GM21423 (cell line): ENCODE measurements around the gene PRTN3.
A peak's percentile ranks its signal among the peaks of the same experiment; 100 is the strongest.

ENCODE experiments used
- ATAC-seq: cut with Tn5 transposase; IDR thresholded peaks from one replicate; pipeline ENCODE4 v1.9.1; 2021; ENCODE audit warnings: mild to moderate bottlenecking, moderate library complexity; ENCODE audit not compliant: unreplicated experiment

PRTN3 gene

GRCh38 chr19:840519-841206 lies at the start of gene PRTN3:
Gene PRTN3, plus strand, starts transcription at chr19:840999. Its CDS starts 10 bp downstream, at chr19:841009.
- ATAC-seq: no peak

DNA sequence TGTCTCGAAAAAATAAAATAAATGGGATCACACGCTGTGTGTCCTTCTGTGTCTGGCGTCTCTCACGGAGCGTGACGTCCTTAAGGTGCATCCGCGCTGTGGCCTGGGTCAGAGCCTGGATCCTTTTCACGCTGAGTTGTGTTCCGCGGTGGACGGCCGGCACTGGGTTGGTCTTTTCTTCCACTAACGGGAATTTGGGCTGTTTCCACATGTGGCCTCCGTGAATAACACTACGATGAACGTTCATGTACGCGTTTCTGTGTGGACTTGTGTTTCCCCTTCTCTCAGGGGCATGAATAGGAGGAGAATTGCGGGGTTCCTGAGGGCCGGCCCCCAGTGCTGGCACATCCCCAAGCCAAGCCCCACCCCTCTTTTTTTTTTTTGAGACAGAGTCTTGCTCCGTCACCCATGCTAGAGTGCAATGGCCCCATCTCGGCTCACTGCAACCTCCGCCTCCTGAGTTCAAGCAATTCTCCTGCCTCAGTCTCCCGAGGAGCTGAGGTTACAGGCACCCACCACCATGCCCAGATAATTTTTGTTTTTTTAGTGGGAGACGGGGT lies 49.7 kb upstream of the PRTN3 start:
- no peak for ATAC-seq

DNA sequence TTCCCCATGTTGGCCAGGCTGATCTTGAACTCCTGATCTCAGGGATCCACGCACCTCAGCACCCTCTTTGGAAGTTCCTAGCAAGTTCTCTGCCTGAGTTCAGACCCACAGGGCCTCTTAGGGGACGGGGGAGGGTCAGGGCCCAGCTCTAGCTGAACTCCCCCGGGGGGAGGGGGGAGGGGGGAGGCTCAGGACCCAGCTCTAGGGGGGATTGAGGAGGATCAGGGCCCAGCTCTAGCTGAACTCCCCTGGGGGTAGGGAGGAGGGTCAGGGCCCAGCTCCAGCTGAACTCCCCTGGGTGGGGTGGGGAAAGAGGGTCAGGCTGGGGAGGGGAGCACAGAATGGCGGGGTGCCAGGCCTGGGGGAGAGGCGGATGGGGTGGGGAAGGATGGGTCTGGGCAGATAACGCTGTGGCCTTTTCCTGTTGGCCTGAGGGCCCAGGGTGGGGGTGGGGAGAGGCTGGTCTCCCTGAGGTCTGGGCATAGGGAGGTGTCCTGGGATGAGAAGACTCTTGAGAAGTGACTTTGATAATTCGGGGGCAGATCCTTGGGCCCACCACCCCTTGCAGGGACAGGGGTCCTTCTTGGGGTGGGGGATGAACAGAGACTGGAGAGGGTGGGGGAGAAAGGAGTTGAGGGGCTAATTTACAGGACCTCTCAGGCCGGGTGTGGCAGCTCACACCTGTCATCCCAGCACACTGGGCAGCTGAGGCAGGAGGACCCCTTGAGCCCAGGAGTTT lies 49.1 kb upstream of the PRTN3 start:
- no peak for ATAC-seq

DNA sequence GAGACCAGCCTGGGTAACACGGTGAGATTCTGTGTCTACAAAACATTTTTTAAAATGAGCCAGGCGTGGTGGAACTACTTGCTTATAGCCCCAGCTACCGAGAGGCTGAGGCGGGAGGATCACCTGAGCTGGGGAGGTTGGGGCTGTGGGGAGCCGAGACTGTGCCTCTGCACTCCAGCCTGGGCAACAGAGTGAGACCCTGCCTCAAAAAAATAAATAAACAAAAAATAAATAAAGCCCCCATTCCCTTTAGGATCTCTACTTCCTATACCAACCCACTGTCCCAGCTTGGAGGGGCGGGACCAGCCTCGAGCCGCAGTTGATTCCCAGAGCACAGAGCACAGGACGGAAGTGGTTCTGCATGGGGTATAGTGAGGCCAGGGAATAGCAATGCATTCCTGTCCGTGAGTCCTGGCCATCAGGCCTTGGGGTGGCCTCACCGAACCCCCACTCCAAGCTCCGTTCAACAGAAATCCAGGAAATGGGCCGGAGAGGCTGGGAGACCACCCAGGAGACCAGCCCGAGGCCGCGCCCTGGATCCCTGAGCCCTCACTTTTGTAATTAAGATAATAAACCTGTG lies 48.4 kb upstream of the PRTN3 start:
- no peak for ATAC-seq

DNA sequence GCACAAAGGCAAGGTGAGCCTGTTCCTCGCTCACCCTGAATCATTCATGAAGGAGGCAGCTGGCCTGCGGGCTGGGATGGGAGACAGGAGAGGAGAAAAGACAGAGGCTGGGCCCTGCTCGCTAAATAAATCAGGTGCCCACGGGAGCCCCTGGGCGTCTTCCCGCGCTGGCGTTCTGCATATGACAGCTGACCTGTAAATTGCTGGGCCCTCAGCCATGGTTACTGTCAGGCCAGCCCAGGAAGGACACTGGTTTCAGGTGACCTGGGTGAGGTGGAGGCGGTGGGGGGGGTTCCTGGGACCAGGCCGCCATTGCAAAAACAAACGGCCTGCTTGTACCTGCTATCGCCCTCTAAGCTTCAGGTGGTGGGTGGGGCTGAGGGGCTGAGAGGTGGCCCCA lies 47.0 kb upstream of the PRTN3 start:
- no peak for ATAC-seq

- ATAC-seq: no peak
Observed at GRCh38 chr19:795073-795611, 45.7 kb upstream of the PRTN3 start.

- no peak for ATAC-seq
Observed at GRCh38 chr19:795691-796581, 44.9 kb upstream of the PRTN3 start.

GRCh38 chr19:796692-797527 lies 43.9 kb upstream of the PRTN3 start, which contains the start of gene PTBP1:
Gene PTBP1, plus strand, starts transcription at chr19:797452. Its CDS starts 46 bp downstream, at chr19:797498.
- peak; percentile 80 for ATAC-seq

- peak; percentile 41 for ATAC-seq
Observed at GRCh38 chr19:797528-798414, 43.0 kb upstream of the PRTN3 start.

GRCh38 chr19:798415-799075 lies 42.3 kb upstream of the PRTN3 start:
- ATAC-seq: no peak

GRCh38 chr19:799076-799881 lies 41.5 kb upstream of the PRTN3 start:
- no peak for ATAC-seq

DNA sequence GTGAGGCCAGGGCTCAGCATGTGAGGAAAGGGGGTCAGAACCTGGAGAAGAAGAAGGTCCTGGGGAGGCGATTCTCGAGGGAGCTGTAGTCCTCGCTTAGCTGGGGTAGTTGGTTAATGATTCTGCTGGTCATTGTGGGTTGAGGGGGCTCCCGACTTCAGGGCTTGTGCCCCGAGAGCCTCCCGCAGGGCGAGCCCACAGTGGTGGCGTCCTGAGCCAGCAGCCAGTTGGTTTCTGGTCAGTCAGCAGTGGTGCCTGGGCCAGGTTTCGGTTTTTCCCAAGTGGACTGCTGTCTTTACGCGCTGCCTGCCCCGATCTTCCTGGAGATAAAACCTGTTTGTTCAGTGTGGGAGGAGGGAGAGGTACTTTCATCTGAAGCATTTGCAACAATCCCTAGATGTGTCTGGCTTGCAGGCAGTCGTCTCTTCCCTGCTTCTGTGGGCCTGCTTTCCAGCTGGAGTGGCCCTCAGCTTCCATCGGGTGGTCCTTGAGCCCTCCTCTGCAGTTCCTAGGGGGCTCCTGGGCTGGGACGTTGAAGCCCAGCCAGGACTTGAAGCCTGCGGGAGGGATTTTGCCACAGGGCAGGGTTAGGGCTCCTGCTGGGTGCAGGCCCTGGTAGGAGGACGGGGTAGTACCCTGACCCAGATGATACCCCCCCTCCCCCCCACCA lies 40.3 kb upstream of the PRTN3 start:
- no peak for ATAC-seq

DNA sequence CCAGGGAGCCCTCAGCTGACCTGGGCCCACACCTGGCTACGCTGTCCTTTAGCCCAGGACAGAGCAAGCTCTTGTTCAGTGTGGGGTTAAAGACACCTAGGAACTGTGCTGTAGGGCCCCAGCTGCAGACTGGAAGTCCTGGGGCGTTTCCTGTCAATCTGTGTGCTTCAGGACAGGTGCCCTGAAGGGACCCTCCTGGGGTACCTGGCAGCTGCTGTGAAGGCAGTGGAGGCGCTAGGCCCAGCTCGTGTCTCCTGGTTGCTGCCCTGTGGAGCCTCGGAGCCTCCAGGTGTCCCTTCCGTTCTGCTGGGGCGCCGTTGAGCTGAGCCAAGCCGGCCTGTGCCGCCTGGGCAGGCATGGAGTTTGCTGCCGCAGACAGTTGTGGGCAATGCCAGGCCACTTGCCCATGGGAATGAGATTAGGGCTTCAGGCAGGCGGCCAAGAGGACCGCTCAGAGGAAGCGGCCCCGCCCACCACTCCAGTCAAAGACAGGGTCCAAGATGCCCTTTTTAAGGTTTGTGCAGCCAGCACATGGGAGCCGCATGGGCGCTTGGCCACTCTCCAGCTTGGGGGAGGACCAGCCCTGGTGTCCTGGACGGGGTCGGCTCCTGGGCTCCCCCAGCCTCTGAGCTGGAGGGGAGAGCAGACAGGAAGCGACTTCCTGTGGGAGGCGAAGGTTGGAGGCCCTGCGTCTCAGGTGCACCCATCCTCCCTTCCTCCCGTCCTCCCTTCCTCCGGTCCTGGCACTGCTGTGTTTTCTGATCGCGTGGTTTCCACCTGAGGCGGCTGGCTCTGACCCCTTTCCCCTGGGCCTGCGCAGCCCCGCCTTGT lies 39.6 kb upstream of the PRTN3 start:
- no peak for ATAC-seq

- ATAC-seq: no peak
Observed at GRCh38 chr19:801861-802497, 38.8 kb upstream of the PRTN3 start.

DNA sequence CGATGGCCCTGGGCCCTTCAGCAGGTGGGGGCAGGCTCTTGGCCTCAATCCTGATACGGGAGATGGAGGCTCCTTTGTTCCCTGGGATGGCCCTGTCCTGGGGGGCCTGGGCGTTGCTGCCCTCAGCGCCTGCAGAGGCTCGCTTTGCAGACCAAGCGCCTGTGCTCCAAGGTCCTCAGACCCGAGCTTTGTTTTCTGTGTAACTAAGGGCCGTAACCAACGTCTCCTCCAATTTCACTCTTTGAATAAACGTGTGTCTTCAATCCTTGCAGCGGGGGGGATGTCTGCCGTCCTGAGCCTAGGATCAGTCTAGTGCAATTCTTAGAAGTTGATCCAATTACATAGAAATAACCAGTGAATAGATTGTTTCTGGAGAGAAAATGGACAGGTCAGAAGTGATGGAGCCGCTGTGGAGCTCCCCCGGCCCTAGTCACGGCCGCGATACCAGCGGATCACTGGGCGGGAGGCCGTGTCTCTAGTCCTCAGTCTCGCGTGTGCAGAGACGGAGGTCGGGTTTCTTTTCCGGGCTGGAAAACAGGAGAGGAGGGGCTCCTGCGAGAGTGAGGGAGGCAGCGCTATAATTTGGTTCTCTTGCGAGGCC lies 38.2 kb upstream of the PRTN3 start:
- ATAC-seq: no peak
